ENCODE data around the gene RPP25. TPM values are rescaled to one million over a fixed set of nuclear protein-coding genes. Genes with fewer than 3 reads are reported as not detected.

The RPP25 gene, protein sequence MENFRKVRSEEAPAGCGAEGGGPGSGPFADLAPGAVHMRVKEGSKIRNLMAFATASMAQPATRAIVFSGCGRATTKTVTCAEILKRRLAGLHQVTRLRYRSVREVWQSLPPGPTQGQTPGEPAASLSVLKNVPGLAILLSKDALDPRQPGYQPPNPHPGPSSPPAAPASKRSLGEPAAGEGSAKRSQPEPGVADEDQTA
- total RNA-seq = 13.6 and 17.0 TPM in 2 replicates

DNA sequence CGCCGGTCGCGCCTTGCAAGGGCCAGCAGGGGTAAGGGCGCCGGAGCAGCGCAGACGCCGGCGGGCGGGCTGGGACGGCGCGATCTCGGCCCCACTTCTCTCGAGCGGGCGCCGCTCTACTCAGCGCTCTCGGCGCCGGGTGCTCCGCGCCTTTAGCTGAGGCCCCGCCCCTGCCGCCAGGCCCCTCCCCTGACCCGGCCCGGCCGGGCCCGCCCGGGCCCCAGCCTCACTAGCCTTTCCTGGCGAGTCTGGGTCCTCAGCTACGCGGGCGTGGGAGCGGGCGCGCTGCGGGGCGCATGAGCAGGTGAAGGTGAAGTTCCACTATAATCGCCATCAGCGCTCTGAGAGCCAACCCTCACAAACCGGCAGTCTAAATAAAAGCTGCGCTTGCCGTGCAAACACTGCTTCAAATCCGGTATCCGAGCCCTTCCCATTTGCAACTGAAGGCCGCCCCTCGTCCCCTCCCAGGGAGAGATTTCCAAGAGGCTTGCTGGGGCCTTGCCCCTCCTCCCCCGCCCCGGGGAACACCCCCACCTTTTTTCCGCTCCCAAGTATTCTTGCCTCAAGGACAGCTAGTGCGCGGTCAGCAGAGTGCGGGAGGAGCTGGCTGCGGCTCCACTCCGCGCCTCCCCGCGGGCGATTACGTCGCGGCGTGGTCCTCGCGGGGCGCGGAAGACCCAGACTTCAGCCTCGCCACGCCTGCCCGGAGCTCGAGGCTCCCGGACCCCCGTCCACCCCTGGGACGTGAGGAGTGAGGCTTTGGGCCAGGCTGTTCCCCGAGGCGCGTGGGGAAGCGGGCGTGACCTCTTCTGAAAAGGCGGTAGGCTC lies at the start of gene RPP25:
Gene RPP25 (minus strand): TSS at position 125 of the 828 bp plus-strand sequence. CDS start 189 bp downstream, outside the sequence.

DNA sequence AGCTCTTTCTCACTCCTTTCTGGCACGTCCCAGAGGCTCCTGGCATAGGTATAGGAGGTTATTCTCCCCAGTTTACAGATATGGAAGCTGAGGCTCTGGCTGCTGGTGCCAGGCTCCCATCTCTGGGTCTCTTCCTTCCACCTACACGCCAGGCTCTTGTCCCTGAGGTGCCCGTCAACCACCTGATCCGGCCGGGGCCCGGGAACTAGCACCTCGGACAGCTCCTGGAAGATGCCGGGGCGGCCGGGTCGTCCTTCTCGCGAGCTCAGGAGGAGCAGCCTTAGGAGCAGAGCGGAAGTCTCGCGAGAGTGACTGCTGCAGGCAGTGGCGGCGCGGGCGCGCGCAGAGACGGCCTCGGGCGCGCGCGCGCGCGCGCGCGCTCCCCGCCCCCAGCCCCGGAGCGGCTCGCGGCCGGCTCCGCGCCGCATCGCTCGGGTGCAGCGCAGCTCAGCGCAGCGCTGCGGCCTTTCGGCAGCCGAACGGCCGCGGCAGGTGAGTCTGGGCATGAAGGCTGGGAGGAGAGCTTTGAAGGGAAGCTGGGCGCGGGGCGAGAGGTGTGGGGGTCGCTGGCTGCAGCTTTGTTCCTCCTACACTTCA lies 38.7 kb upstream of the RPP25 start, which contains the start of gene SCAMP5:
Gene SCAMP5 (plus strand): TSS at position 382 of the 597 bp plus-strand sequence. CDS start 16,277 bp downstream, outside the sequence.

GRCh38 chr15:74937590-74938371 lies 18.8 kb downstream of the RPP25 start, which contains the start of gene COX5A:
Gene COX5A, minus strand, starts transcription at chr15:74938073. Its CDS starts 59 bp downstream, at chr15:74938014.

GRCh38 chr15:74906450-74907162 lies 50.0 kb downstream of the RPP25 start, which contains the start of gene FAM219B:
Gene FAM219B, minus strand, starts transcription at chr15:74906851. Its CDS starts 51 bp downstream, at chr15:74906800.

Small RNA genes lying within 50 kb of the gene (small RNA-seq; reads per million reads assigned to genes)
- not detected for gene RF00019

Other genes with a start within 250 kb of the RPP25 start
- gene CYP1A1, start 231.2 kb downstream of the RPP25 start, total RNA-seq = under 0.01 and 0.37 TPM in 2 replicates
- gene CYP1A2, start 207.9 kb downstream of the RPP25 start, total RNA-seq = not detected in 2 replicates
- 31.6 and 42.6 TPM in 2 replicates for gene CSK, start 174.7 kb downstream of the RPP25 start, total RNA-seq
- not detected in 2 replicates for gene LMAN1L, start 143.9 kb downstream of the RPP25 start, total RNA-seq
- not detected in 2 replicates for gene CPLX3, start 130.1 kb downstream of the RPP25 start, total RNA-seq
- 14.3 and 18.8 TPM in 2 replicates for gene ULK3, start 113.6 kb downstream of the RPP25 start, total RNA-seq
- gene SCAMP2, start 83.4 kb downstream of the RPP25 start, total RNA-seq = 19.5 and 20.7 TPM in 2 replicates
- 51.0 and 63.2 TPM in 2 replicates for gene MPI, start 66.7 kb downstream of the RPP25 start, total RNA-seq
- 30.9 and 33.2 TPM in 2 replicates for gene FAM219B, start 49.9 kb downstream of the RPP25 start, total RNA-seq
- gene COX5A, start 18.7 kb downstream of the RPP25 start, total RNA-seq = 50.2 and 55.5 TPM in 2 replicates
- gene SCAMP5, start 38.8 kb upstream of the RPP25 start, total RNA-seq = 0.59 and 1.1 TPM in 2 replicates
- gene PPCDC, start 66.8 kb upstream of the RPP25 start, total RNA-seq = 9.2 and 10.4 TPM in 2 replicates
- 5.9 and 8.0 TPM in 2 replicates for gene C15orf39, start 245.1 kb upstream of the RPP25 start, total RNA-seq